ENCODE results near the gene ITCH. TPM values are rescaled to one million over a fixed set of nuclear protein-coding genes. Genes with fewer than 3 reads are reported as not detected.
"Not testable (repeated sequence)": the region's sequence is repeated elsewhere in the genome, so short reads cannot be mapped to it uniquely, and the experiment has no call there.

ITCH gene
- polyA plus RNA-seq, 1 donor, result 33.3 TPM

DNA sequence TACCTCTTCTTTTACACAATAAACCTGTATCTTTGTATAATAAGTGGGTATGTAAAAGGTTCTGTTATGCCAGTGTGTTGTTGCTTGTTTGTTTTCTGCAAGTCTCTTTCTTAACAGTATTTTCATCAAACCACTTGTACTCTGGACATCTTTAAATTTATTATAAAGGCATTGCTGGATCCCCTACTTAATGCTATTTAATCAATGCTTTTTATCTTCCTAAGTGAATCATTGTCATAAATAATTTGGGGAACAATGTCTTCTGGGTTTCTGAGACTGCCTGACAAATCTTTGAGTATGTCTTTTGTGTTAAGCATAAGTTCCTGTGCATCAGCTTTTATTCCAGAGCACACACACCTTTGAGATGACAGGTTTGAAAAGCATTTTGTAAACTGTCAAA lies 64.7 kb downstream of the ITCH start:
- no peak for DNase-seq
- H3K4me3 ChIP-seq (ENCODE audit: low read length), result no peak overlapping the region
- H3K36me3 ChIP-seq (ENCODE audit: control insufficient read depth, insufficient read depth, low read length), result peaks cover 51% of the 10 kb centered on the region
- H3K27ac ChIP-seq (ENCODE audit: low read length), result no peak overlapping the region
- H3K27me3 ChIP-seq (ENCODE audit: control insufficient read depth, insufficient read depth, low read length), result no peaks in the 10 kb centered on the region
- peaks cover 7% of the 10 kb centered on the region for H3K4me1 ChIP-seq (ENCODE audit: control insufficient read depth, insufficient read depth, low read length)
- H3K9me3 ChIP-seq (ENCODE audit: control insufficient read depth, low read depth, low read length), result no peaks in the 10 kb centered on the region

DNA sequence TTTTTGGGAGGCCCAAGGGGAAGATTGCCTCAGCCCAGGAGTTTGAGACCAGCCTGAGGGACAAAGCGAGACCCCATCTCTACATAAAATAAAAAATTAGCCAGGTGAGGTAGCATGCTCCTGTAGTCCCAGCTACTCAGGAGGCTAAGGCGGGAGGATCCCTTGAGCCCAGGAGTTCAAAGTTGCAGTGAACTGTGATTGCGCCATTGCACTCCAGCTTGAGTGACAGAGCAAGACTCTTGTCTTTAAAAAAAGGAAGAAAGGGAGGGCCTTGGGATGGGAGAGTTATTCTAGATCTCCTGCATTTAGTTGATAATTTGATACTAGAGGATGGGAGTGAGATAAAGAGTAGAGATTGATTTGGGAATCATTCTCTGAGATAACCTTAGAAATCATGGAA lies 68.1 kb downstream of the ITCH start:
- Histone ChIP-seq H3K9me3 (ENCODE audit: control insufficient read depth, low read depth, low read length) (no peaks in the 10 kb centered on the region), H3K36me3 (ENCODE audit: control insufficient read depth, insufficient read depth, low read length) (peaks cover 34% of the 10 kb centered on the region), H3K4me3 (ENCODE audit: low read length) (no peak overlapping the region), H3K4me1 (ENCODE audit: control insufficient read depth, insufficient read depth, low read length) (no peaks in the 10 kb centered on the region), H3K27me3 (ENCODE audit: control insufficient read depth, insufficient read depth, low read length) (no peaks in the 10 kb centered on the region), H3K27ac (ENCODE audit: low read length) (no peak overlapping the region)
- 80% methylated on average over 1 of the region's 3 CpGs for WGBS (ENCODE audit: insufficient coverage, low lambda C conversion rate)
- no peak for DNase-seq

DNA sequence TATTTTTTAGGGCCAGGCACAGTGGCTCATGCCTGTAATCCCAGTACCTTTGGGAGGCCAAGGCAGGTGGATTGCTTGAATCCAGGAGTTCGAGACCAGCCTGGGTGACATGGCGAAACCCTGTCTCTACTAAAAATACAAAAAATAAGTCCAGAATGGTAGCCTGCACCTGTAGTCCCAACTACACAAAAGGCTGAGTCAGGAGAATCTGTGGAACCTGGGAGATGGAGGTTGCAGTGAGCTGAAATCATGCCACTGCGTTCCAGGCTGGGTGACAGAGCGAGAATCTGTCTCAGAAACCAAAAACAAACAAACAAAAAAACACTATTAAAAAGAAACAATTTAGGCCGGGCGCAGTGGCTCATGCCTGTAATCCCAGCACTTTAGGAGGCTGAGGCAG lies 69.6 kb downstream of the ITCH start:
- H3K27me3 ChIP-seq (ENCODE audit: control insufficient read depth, insufficient read depth, low read length); H3K4me3 ChIP-seq (ENCODE audit: low read length); H3K9me3 ChIP-seq (ENCODE audit: control insufficient read depth, low read depth, low read length); H3K4me1 ChIP-seq (ENCODE audit: control insufficient read depth, insufficient read depth, low read length); DNase-seq; H3K27ac ChIP-seq (ENCODE audit: low read length): not testable (repeated sequence)
- H3K36me3 ChIP-seq (ENCODE audit: control insufficient read depth, insufficient read depth, low read length), result peaks cover 32% of the 10 kb centered on the region
- WGBS (ENCODE audit: insufficient coverage, low lambda C conversion rate), result 100% methylated on average over 1 of the region's 6 CpGs

DNA sequence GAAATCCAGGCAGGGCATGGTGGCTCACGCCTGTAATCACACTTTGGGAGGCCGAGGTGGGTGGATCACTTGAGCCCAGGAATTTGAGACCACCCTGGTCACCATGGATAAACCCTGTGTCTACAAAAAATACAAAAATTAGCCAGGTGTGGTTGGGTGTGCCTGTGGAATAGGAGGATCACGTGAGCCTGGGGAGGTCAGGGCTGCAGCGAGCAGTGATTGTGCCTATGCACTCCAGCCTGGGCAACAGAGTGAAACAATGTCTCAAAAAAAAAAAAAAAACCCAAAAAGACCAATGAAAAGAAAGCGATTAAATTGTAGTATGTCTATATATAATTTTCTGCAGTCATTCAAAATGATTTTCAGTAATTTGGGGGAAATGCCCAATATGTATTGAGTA lies 70.3 kb downstream of the ITCH start:
- H3K36me3 ChIP-seq (ENCODE audit: control insufficient read depth, insufficient read depth, low read length), result peaks cover 33% of the 10 kb centered on the region
- no peaks in the 10 kb centered on the region for H3K9me3 ChIP-seq (ENCODE audit: control insufficient read depth, low read depth, low read length)
- H3K4me1 ChIP-seq (ENCODE audit: control insufficient read depth, insufficient read depth, low read length), result no peaks in the 10 kb centered on the region
- no peak overlapping the region for H3K4me3 ChIP-seq (ENCODE audit: low read length)
- 100% methylated on average over 3 of the region's 5 CpGs for WGBS (ENCODE audit: insufficient coverage, low lambda C conversion rate)
- DNase-seq, result no peak
- H3K27ac ChIP-seq (ENCODE audit: low read length), result no peak overlapping the region
- H3K27me3 ChIP-seq (ENCODE audit: control insufficient read depth, insufficient read depth, low read length), result no peaks in the 10 kb centered on the region

DNA sequence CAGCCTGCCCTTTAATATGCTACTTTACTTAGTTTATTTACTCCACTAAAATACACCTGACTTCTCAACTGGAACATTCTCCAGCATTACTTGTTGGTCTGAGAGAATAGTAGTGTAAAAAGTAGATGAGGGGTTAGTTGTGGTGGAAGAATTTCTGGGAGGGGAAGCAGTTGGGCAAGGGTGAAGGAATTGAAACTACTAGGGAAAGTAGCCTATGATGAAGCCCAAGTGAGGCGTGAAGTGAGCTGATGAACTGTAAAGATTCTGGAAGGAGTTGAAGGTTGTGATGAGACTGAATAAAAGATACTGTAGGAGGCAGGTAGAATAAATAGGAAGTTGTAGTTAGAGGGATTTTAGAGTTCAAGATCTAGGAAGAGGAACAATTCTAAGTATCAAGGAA lies 72.5 kb downstream of the ITCH start:
- WGBS (ENCODE audit: insufficient coverage, low lambda C conversion rate), result 100% methylated on average over 1 of the region's 1 CpG

DNA sequence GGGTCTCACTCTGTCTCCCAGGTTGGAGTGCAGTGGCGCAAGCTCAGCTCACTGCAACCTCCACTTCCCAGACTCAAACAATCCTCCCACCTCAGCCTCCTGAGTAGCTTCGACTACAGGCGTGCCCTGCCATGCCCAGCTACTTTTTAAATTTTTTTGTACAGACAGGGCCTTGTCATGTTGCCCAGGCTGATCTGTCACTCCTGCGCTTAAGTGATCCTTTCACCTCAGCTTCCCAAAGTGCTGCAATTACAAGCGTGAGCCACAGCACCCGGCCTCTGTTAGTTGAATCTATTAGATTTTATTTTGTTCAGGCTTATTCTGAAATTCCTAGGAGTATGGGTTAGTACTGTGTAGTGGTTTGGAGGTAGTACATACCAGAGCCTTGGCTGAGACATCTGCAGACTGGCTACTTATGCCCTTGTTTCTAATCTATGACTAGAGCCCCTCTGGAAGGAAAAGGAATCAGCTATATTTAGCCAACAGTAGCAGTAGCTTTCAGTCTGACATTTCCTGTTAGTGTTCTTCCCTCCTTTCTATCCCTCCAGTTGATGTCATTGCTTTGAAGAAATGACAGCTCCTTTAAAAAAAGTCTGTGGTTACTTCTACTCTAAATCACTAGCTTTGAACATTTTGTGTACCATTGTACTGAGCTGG lies 74.4 kb downstream of the ITCH start:
- Histone ChIP-seq H3K27ac (ENCODE audit: low read length) (no peak overlapping the region), H3K4me1 (ENCODE audit: control insufficient read depth, insufficient read depth, low read length) (no peaks in the 10 kb centered on the region), H3K9me3 (ENCODE audit: control insufficient read depth, low read depth, low read length) (no peaks in the 10 kb centered on the region), H3K4me3 (ENCODE audit: low read length) (no peak overlapping the region), H3K27me3 (ENCODE audit: control insufficient read depth, insufficient read depth, low read length) (no peaks in the 10 kb centered on the region), H3K36me3 (ENCODE audit: control insufficient read depth, insufficient read depth, low read length) (peaks cover 42% of the 10 kb centered on the region)
- no peak for DNase-seq
- no CpG with 5 or more reads among the region's 6 CpGs for WGBS (ENCODE audit: insufficient coverage, low lambda C conversion rate)

More for the DNA sequence above, 72.5 kb downstream of the ITCH start:
- H3K9me3 ChIP-seq (ENCODE audit: control insufficient read depth, low read depth, low read length), result no peaks in the 10 kb centered on the region
- no peaks in the 10 kb centered on the region for H3K4me1 ChIP-seq (ENCODE audit: control insufficient read depth, insufficient read depth, low read length)
- no peak overlapping the region for H3K4me3 ChIP-seq (ENCODE audit: low read length)
- no peak overlapping the region for H3K27ac ChIP-seq (ENCODE audit: low read length)
- no peaks in the 10 kb centered on the region for H3K27me3 ChIP-seq (ENCODE audit: control insufficient read depth, insufficient read depth, low read length)
- no peak for DNase-seq
- H3K36me3 ChIP-seq (ENCODE audit: control insufficient read depth, insufficient read depth, low read length), result peaks cover 35% of the 10 kb centered on the region

DNA sequence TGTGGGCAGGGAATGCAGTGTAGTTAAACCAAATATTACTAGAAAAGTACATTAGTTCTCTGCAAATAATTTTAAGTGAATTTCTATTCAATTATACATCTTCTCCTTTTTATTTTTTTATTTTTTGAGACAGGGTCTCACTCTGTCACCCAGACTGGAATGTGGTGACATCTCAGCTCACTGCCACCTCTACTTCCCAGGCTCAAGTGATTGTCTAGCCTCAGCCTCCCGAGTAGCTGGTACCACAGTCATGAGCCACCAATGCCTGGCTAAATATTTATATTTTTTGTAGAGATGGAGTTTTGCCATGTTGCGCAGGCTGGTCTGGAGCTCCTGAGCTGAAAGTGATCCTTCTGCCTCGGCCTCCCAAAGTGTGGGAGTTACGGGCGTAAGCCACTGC lies 76.1 kb downstream of the ITCH start:
- H3K4me1 ChIP-seq (ENCODE audit: control insufficient read depth, insufficient read depth, low read length), result no peaks in the 10 kb centered on the region
- no peak overlapping the region for H3K4me3 ChIP-seq (ENCODE audit: low read length)
- H3K27me3 ChIP-seq (ENCODE audit: control insufficient read depth, insufficient read depth, low read length), result no peaks in the 10 kb centered on the region
- no peaks in the 10 kb centered on the region for H3K9me3 ChIP-seq (ENCODE audit: control insufficient read depth, low read depth, low read length)
- peaks cover 51% of the 10 kb centered on the region for H3K36me3 ChIP-seq (ENCODE audit: control insufficient read depth, insufficient read depth, low read length)
- WGBS (ENCODE audit: insufficient coverage, low lambda C conversion rate), result 80% methylated on average over 1 of the region's 5 CpGs
- DNase-seq, result no peak
- no peak overlapping the region for H3K27ac ChIP-seq (ENCODE audit: low read length)

DNA sequence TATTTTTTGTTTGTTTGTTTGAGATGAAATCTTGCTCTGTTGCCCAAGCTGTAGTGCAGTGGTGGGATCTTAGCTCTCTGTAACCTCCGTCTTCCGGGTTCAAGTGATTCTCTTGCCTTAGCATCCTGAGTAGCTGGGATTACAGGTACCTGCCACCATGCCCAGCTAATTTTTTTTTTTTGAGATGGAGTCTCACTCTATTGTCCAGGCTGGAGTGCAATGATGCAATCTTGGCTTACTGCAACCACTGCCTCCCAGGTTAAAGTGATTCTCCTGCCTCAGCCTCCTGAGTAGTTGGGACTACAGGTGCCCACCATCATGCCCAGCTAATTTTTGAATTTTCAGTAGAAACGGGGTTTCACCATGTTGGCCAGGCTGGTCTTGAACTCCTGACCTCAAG lies 78.3 kb downstream of the ITCH start:
- not testable (repeated sequence) for H3K27ac ChIP-seq (ENCODE audit: low read length); H3K4me3 ChIP-seq (ENCODE audit: low read length); DNase-seq; H3K4me1 ChIP-seq (ENCODE audit: control insufficient read depth, insufficient read depth, low read length); H3K9me3 ChIP-seq (ENCODE audit: control insufficient read depth, low read depth, low read length); H3K27me3 ChIP-seq (ENCODE audit: control insufficient read depth, insufficient read depth, low read length)
- H3K36me3 ChIP-seq (ENCODE audit: control insufficient read depth, insufficient read depth, low read length), result peaks cover 65% of the 10 kb centered on the region
- 80% methylated on average over 1 of the region's 3 CpGs for WGBS (ENCODE audit: insufficient coverage, low lambda C conversion rate)

DNA sequence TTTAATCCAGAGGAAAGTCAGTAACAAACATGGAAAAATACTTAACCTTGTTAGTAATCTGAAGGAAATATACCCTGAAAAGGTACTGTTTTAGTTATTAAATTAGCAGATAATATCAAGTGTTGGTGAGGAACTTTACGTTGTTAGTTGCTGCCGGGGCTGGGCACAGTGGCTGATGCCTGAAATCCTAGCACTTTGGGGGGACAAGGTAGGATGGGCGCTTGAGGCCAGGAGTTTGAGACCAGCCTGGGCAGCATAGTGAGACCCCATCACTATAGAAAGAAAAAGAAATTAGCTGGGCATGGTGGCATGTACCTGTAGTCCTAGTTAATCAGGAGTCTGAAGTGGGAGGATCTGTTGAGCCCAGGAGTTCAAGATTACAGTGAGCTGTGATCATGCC lies 80.5 kb downstream of the ITCH start:
- Histone ChIP-seq H3K4me1 (ENCODE audit: control insufficient read depth, insufficient read depth, low read length) (no peaks in the 10 kb centered on the region), H3K9me3 (ENCODE audit: control insufficient read depth, low read depth, low read length) (no peaks in the 10 kb centered on the region), H3K27me3 (ENCODE audit: control insufficient read depth, insufficient read depth, low read length) (no peaks in the 10 kb centered on the region), H3K4me3 (ENCODE audit: low read length) (no peak overlapping the region), H3K27ac (ENCODE audit: low read length) (no peak overlapping the region), H3K36me3 (ENCODE audit: control insufficient read depth, insufficient read depth, low read length) (peaks cover 69% of the 10 kb centered on the region)
- no CpG with 5 or more reads among the region's 3 CpGs for WGBS (ENCODE audit: insufficient coverage, low lambda C conversion rate)
- DNase-seq, result no peak

DNA sequence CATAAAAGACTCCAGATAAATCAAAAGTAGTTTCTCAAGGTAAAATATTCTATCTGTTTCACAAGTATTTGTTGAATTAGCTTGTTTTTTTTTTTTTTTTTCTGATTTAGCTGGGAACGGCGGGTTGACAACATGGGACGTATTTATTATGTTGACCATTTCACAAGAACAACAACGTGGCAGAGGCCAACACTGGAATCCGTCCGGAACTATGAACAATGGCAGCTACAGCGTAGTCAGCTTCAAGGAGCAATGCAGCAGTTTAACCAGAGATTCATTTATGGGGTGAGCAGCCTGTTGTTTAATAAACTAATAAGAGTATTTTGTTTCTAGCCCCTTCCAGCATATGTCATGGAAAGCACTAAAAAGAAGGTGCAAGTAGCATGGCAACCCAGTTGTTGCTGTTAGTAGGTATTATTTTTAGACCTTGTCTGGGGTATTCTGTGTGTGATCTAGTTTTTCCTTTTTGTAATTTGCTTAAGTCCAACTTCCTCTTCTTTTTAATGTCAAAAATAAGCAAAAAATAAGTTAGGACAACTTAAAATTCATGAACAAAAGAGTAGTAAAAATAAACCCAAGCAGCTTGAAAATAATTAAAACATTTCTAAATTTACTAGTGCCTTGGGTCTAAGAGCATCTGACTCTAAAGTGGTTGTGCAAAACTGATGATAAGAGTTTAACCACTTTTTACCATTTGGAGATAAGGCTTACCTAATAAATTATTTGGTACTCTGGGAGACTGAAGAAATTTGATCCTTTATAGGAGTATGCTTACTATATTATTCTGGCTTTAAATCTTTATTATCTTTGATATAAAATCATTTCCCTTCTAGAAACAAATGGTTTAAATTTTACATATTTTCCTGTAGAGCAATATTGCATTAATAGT lies 82.3 kb downstream of the ITCH start:
- no peak overlapping the region for H3K4me3 ChIP-seq (ENCODE audit: low read length)
- H3K4me1 ChIP-seq (ENCODE audit: control insufficient read depth, insufficient read depth, low read length), result no peaks in the 10 kb centered on the region
- no peaks in the 10 kb centered on the region for H3K27me3 ChIP-seq (ENCODE audit: control insufficient read depth, insufficient read depth, low read length)
- H3K36me3 ChIP-seq (ENCODE audit: control insufficient read depth, insufficient read depth, low read length), result peaks cover 67% of the 10 kb centered on the region
- no peak for DNase-seq
- H3K9me3 ChIP-seq (ENCODE audit: control insufficient read depth, low read depth, low read length), result no peaks in the 10 kb centered on the region
- WGBS (ENCODE audit: insufficient coverage, low lambda C conversion rate), result no CpG with 5 or more reads among the region's 7 CpGs
- no peak overlapping the region for H3K27ac ChIP-seq (ENCODE audit: low read length)

DNA sequence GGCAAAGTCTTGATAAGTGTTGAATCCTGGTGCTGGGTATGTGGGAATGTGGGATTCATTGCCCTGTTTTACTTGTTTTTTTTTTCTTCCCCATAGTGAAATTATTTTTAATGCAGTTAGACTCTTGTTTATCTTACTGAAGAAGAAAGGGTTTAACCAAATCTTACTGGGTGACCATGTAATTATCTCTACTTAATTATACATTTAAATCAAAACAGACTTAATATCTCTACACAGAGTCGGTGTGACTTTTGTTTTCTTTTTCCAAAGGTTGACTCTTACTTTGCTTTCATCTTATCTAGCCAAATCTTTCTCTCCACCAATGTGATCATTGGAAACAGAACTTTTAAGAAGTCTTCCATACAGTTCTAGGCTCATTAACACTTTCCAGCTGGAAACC lies 85.4 kb downstream of the ITCH start:
- Histone ChIP-seq H3K4me3 (ENCODE audit: low read length) (no peak overlapping the region), H3K27ac (ENCODE audit: low read length) (no peak overlapping the region), H3K9me3 (ENCODE audit: control insufficient read depth, low read depth, low read length) (no peaks in the 10 kb centered on the region), H3K4me1 (ENCODE audit: control insufficient read depth, insufficient read depth, low read length) (no peaks in the 10 kb centered on the region), H3K27me3 (ENCODE audit: control insufficient read depth, insufficient read depth, low read length) (no peaks in the 10 kb centered on the region), H3K36me3 (ENCODE audit: control insufficient read depth, insufficient read depth, low read length) (peaks cover 58% of the 10 kb centered on the region)
- no peak for DNase-seq
- 86% methylated on average over 1 of the region's 1 CpG for WGBS (ENCODE audit: insufficient coverage, low lambda C conversion rate)
